ENCODE data around the gene SOWAHC. TPM values are rescaled to one million over a fixed set of nuclear protein-coding genes. Genes with fewer than 3 reads are reported as not detected.
"Not testable (repeated sequence)": the region's sequence is repeated elsewhere in the genome, so short reads cannot be mapped to it uniquely, and the experiment has no call there.

The SOWAHC gene
- polyA plus RNA-seq, 1 donor from 2014 or later, result not detected

- Mint-ChIP-seq H3K27ac (no peak overlapping the region), H3K4me1 (peaks cover 0 to 2% (median 0%) of the 10 kb centered on the region in 3 donors), H3K4me3 (no peak overlapping the region), H3K27me3 (peaks cover 8% of the 10 kb centered on the region), H3K9me3 (no peaks in the 10 kb centered on the region), H3K36me3 (no peaks in the 10 kb centered on the region)
These were observed 17.6 kb downstream of the SOWAHC start for GRCh38 chr2:109631741-109632140.

- Mint-ChIP-seq H3K4me1 (peaks cover 0 to 2% (median 0%) of the 10 kb centered on the region in 3 donors), H3K27ac (no peak overlapping the region), H3K27me3 (peaks cover 8% of the 10 kb centered on the region), H3K9me3 (no peaks in the 10 kb centered on the region), H3K36me3 (no peaks in the 10 kb centered on the region), H3K4me3 (no peak overlapping the region)
These were observed 18.1 kb downstream of the SOWAHC start for GRCh38 chr2:109632158-109632789.

GRCh38 chr2:109633284-109633961 lies 19.3 kb downstream of the SOWAHC start:
- Mint-ChIP-seq H3K9me3 (no peaks in the 10 kb centered on the region), H3K4me3 (peak overlapping the region in 1 of 4 donors; percentile 15), H3K4me1 (peaks cover 0 to 6% (median 0%) of the 10 kb centered on the region in 3 donors), H3K36me3 (no peaks in the 10 kb centered on the region), H3K27me3 (peaks cover 6% of the 10 kb centered on the region), H3K27ac (no peak overlapping the region)

- Mint-ChIP-seq H3K9me3 (no peaks in the 10 kb centered on the region), H3K36me3 (no peaks in the 10 kb centered on the region), H3K27me3 (peaks cover 4% of the 10 kb centered on the region), H3K4me3 (no peak overlapping the region), H3K4me1 (peaks cover 0 to 7% (median 0%) of the 10 kb centered on the region in 3 donors), H3K27ac (no peak overlapping the region)
These were observed 21.5 kb downstream of the SOWAHC start for GRCh38 chr2:109635426-109636304.

GRCh38 chr2:109636317-109636716 lies 22.2 kb downstream of the SOWAHC start:
- no peak overlapping the region for H3K27ac Mint-ChIP-seq
- peaks cover 4% of the 10 kb centered on the region for H3K27me3 Mint-ChIP-seq
- no peaks in the 10 kb centered on the region for H3K36me3 Mint-ChIP-seq
- no peaks in the 10 kb centered on the region for H3K9me3 Mint-ChIP-seq
- no peak overlapping the region for H3K4me3 Mint-ChIP-seq
- H3K4me1 Mint-ChIP-seq, result peaks cover 0 to 7% (median 0%) of the 10 kb centered on the region in 3 donors

GRCh38 chr2:109637749-109638570 lies 23.8 kb downstream of the SOWAHC start:
- H3K27ac Mint-ChIP-seq, result no peak overlapping the region
- H3K4me3 Mint-ChIP-seq, result no peak overlapping the region
- peaks cover 4% of the 10 kb centered on the region for H3K27me3 Mint-ChIP-seq
- H3K9me3 Mint-ChIP-seq, result no peaks in the 10 kb centered on the region
- no peaks in the 10 kb centered on the region for H3K36me3 Mint-ChIP-seq
- peaks cover 0 to 7% (median 0%) of the 10 kb centered on the region in 3 donors for H3K4me1 Mint-ChIP-seq

- no peaks in the 10 kb centered on the region for H3K9me3 Mint-ChIP-seq
- H3K4me1 Mint-ChIP-seq, result peaks cover 0 to 5% (median 0%) of the 10 kb centered on the region in 3 donors
- no peaks in the 10 kb centered on the region for H3K27me3 Mint-ChIP-seq
- H3K4me3 Mint-ChIP-seq, result no peak overlapping the region
- H3K27ac Mint-ChIP-seq, result no peak overlapping the region
- H3K36me3 Mint-ChIP-seq, result no peaks in the 10 kb centered on the region
These were observed 24.6 kb downstream of the SOWAHC start for GRCh38 chr2:109638795-109639194.

GRCh38 chr2:109640000-109640399 lies 25.8 kb downstream of the SOWAHC start:
- H3K4me3 Mint-ChIP-seq, result peak overlapping the region in 1 of 4 donors; percentile 23
- H3K9me3 Mint-ChIP-seq, H3K27ac Mint-ChIP-seq, H3K4me1 Mint-ChIP-seq, H3K36me3 Mint-ChIP-seq, H3K27me3 Mint-ChIP-seq: not testable (repeated sequence)

GRCh38 chr2:109644571-109645275 lies 30.6 kb downstream of the SOWAHC start:
- Mint-ChIP-seq H3K27me3 (peaks cover 5% of the 10 kb centered on the region), H3K4me1 (no peaks in the 10 kb centered on the region), H3K36me3 (no peaks in the 10 kb centered on the region), H3K4me3 (no peak overlapping the region), H3K27ac (no peak overlapping the region), H3K9me3 (peaks cover 0 to 3% (median 0%) of the 10 kb centered on the region in 3 donors)

- H3K27ac Mint-ChIP-seq, result no peak overlapping the region
- no peaks in the 10 kb centered on the region for H3K4me1 Mint-ChIP-seq
- H3K4me3 Mint-ChIP-seq, result no peak overlapping the region
- H3K27me3 Mint-ChIP-seq, result peaks cover 5% of the 10 kb centered on the region
- H3K36me3 Mint-ChIP-seq, result no peaks in the 10 kb centered on the region
- peaks cover 0 to 3% (median 0%) of the 10 kb centered on the region in 3 donors for H3K9me3 Mint-ChIP-seq
These were observed 31.4 kb downstream of the SOWAHC start for GRCh38 chr2:109645412-109646184.

GRCh38 chr2:109646961-109647360 lies 32.8 kb downstream of the SOWAHC start:
- H3K4me3 Mint-ChIP-seq, result no peak overlapping the region
- no peak overlapping the region for H3K27ac Mint-ChIP-seq

GRCh38 chr2:109647636-109648035 lies 33.5 kb downstream of the SOWAHC start:
- Mint-ChIP-seq H3K27me3 (peaks cover 8% of the 10 kb centered on the region), H3K27ac (no peak overlapping the region), H3K4me3 (no peak overlapping the region), H3K9me3 (peaks cover 0 to 3% (median 0%) of the 10 kb centered on the region in 3 donors), H3K36me3 (no peaks in the 10 kb centered on the region), H3K4me1 (no peaks in the 10 kb centered on the region)

More at GRCh38 chr2:109646961-109647360, 32.8 kb downstream of the SOWAHC start:
- Mint-ChIP-seq H3K36me3 (no peaks in the 10 kb centered on the region), H3K4me1 (no peaks in the 10 kb centered on the region), H3K9me3 (peaks cover 0 to 3% (median 0%) of the 10 kb centered on the region in 3 donors), H3K27me3 (peaks cover 8% of the 10 kb centered on the region)

GRCh38 chr2:109648041-109648527 lies 33.9 kb downstream of the SOWAHC start:
- no peak overlapping the region for H3K27ac Mint-ChIP-seq
- peaks cover 8% of the 10 kb centered on the region for H3K27me3 Mint-ChIP-seq
- no peaks in the 10 kb centered on the region for H3K4me1 Mint-ChIP-seq
- peaks cover 0 to 3% (median 0%) of the 10 kb centered on the region in 3 donors for H3K9me3 Mint-ChIP-seq
- no peaks in the 10 kb centered on the region for H3K36me3 Mint-ChIP-seq
- no peak overlapping the region for H3K4me3 Mint-ChIP-seq

All from IgD-negative memory B cell (primary cell).